DMS114 treated with DMSO at 0.1 percent for 48 hours (cell line): ENCODE data around the gene TAF1C.

Experiments used
- DNase-seq: peaks from one replicate; lab custom pipeline; 2025; ENCODE audit not compliant: unreplicated experiment; lab: John Stamatoyannopoulos, UW

TAF1C gene

DNA sequence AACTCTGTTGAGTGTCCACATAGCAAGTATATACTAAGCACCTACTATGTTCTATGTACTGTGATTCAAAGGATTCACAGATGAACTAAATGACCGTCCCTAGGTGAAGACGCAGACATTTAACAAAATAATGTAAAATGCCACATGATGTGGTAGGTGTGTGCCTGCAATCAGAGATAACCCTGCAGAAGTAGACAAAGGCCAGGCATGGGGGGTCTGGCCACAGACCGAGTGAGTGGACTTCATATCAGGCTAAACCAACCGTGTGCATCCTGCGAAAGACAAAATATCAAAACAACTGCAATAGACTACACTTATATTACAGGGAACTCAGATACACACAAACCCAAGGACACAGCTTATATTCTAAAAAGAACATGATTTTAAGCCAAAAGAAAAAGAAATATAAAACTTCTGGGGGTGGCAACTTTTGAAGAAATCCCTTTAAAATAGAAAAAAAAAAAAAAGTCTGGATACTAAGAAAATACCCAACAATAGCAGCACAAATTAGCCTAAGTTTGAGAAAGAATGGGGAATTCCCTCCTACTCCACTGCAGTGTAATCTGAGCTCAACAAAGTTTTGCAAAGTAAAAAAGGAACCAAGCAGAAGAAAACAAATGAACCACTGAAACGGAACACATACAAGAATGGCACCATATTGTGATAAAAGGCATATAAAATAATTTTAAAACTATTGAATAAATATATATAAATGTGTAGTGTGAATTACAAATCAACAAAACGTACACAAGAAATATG is 54.2 kb downstream of the TAF1C start:
- no peak for DNase-seq

- no peak for DNase-seq
Observed at GRCh38 chr16:84131117-84131516, 55.7 kb downstream of the TAF1C start.
